PC-3 (cell line): Measurements from ENCODE around the gene KCTD8. TPM values are rescaled to one million over a fixed set of nuclear protein-coding genes. Genes with fewer than 3 reads are reported as not detected.

Source experiments
- ATAC-seq: fragments of 200-7000 bp; cut with Tn5 transposase; 2 replicates; pipeline ENCODE4 v1.9.1; 2020; ENCODE audit warnings: mild to moderate bottlenecking, moderate library complexity
- BruUV-seq: library from RNA; stranded (reverse); fragments of 400-500 nt; replicated peaks from 2 replicates; lab custom pipeline; 2021; lab: Mats Ljungman, UMichigan
- CTCF ChIA-PET: fragments of 300-600 bp; sonication (Branson Sonifier 250); formaldehyde crosslinking; loops from one replicate; lab custom pipeline; 2022; ENCODE audit warnings: antibody characterized with exemption; lab: Charles Lee
- POLR2A ChIA-PET: fragments of 300-600 bp; sonication (Branson Sonifier 250); formaldehyde crosslinking; loops from one replicate; lab custom pipeline; 2022; ENCODE audit warnings: antibody characterized with exemption; ENCODE audit not compliant: unreplicated experiment; lab: Charles Lee
- DNase-seq: peaks from one replicate; pipeline ENCODE4 v3.0.0-alpha.2; 2015
- H2AFZ ChIP-seq: fragments of 300-600 bp; sonication (generic); 2 replicates; pipeline ENCODE4 v1.6.0; 2016; ENCODE audit warnings: antibody characterized with exemption, low read length
- H3F3A ChIP-seq: fragments of 300-600 bp; sonication (generic); one replicate; pipeline ENCODE4 v1.6.0; 2017; ENCODE audit warnings: antibody characterized with exemption, low read length, control low read depth, mild to moderate bottlenecking; ENCODE audit not compliant: unreplicated experiment
- H3K27ac ChIP-seq: fragments of 300-600 bp; sonication (generic); 2 replicates; pipeline ENCODE4 v1.5.1; 2016; ENCODE audit warnings: mild to moderate bottlenecking, low read length
- H3K27me3 ChIP-seq: fragments of 300-600 bp; sonication (generic); 2 replicates; pipeline ENCODE4 v1.6.1; 2016; ENCODE audit warnings: low read length, mixed read lengths
- H3K36me3 ChIP-seq: fragments of 300-600 bp; sonication (generic); 2 replicates; pipeline ENCODE4 v1.6.1; 2016; ENCODE audit warnings: low read depth, mixed run types, low read length, mixed read lengths
- H3K4me1 ChIP-seq: fragments of 300-600 bp; sonication (generic); 2 replicates; pipeline ENCODE4 v1.5.1; 2016; ENCODE audit warnings: low read length; ENCODE audit not compliant: insufficient read depth
- H3K4me2 ChIP-seq: fragments of 300-600 bp; sonication (generic); 2 replicates; pipeline ENCODE4 v1.6.0; 2016; ENCODE audit warnings: low read length
- H3K4me3 ChIP-seq: fragments of 300-600 bp; sonication (generic); 2 replicates; pipeline ENCODE4 v1.5.1; 2016; ENCODE audit warnings: mild to moderate bottlenecking, low read length, mixed read lengths
- H3K79me2 ChIP-seq: fragments of 300-600 bp; sonication (generic); 2 replicates; pipeline ENCODE4 v1.6.1; 2017; ENCODE audit warnings: low read length, mixed read lengths
- H3K9ac ChIP-seq: fragments of 300-600 bp; sonication (generic); 2 replicates; pipeline ENCODE4 v1.6.0; 2016; ENCODE audit warnings: mild to moderate bottlenecking, low read length
- H3K9me2 ChIP-seq: fragments of 300-600 bp; sonication (generic); replicated peaks from 2 replicates; pipeline ENCODE4 v1.6.1; 2016; ENCODE audit warnings: mixed run types, low read length, mixed read lengths
- H3K9me3 ChIP-seq: fragments of 300-600 bp; sonication (generic); 2 replicates; pipeline ENCODE4 v1.6.1; 2016; ENCODE audit warnings: low read length, mixed read lengths
- H4K20me1 ChIP-seq: fragments of 300-600 bp; sonication (generic); 2 replicates; pipeline ENCODE4 v1.6.1; 2016; ENCODE audit warnings: low read length, mixed read lengths
- EZH2 ChIP-seq: fragments of 300-600 bp; sonication (generic); IDR thresholded peaks from one replicate; pipeline ENCODE4 v1.6.1; 2017; ENCODE audit warnings: antibody characterized with exemption, mild to moderate bottlenecking, low read length; ENCODE audit not compliant: unreplicated experiment
- EZH2phosphoT487 ChIP-seq: fragments of 300-600 bp; sonication (generic); IDR thresholded peaks from 2 replicates; pipeline ENCODE4 v1.6.1; 2018; ENCODE audit warnings: mild to moderate bottlenecking, antibody characterized with exemption, low read length, borderline replicate concordance
- intact Hi-C: fragments of 100-400 bp; cut with micrococcal nuclease; formaldehyde crosslinking; loops from 2 replicates; pipeline ENCODE4 v1.9.0; 2023
- total RNA-seq: library from RNA; depleted of rRNA; stranded (reverse); fragments of >200 nt; gene quantifications from 2 replicates; pipeline ENCODE4 v1.2.3, GENCODE V29; 2014
- TF ChIP-seq, protein P1 (sequence below): fragments of 300-600 bp; sonication (generic); conservative IDR thresholded peaks from 2 replicates; pipeline ENCODE4 v1.5.1; 2017; ENCODE audit warnings: antibody characterized with exemption, low read depth, mild to moderate bottlenecking, low read length

The KCTD8 gene
- total RNA-seq, 1 experiment from 2014 or later: not detected

GRCh38 chr4:44161756-44162155 is 286.9 kb downstream of the KCTD8 start:
- no peaks in the 10 kb centered on the region for H4K20me1 ChIP-seq
- H3K79me2 ChIP-seq: no peaks in the 10 kb centered on the region
- no peak overlapping the region for H3K4me2 ChIP-seq
- no TSS peak for BruUV-seq
- intact Hi-C loops: no loop called here
- no peak for ATAC-seq
- CTCF ChIA-PET: no interaction called here
- no peaks in the 10 kb centered on the region for H3F3A ChIP-seq
- no peak overlapping the region for H3K9ac ChIP-seq
- no peaks in the 10 kb centered on the region for H3K9me2 ChIP-seq
- no peak for DNase-seq
- TF ChIP-seq EZH2 (no peak), EZH2phosphoT487 (no peak)
- TF ChIP-seq, protein P1, sequence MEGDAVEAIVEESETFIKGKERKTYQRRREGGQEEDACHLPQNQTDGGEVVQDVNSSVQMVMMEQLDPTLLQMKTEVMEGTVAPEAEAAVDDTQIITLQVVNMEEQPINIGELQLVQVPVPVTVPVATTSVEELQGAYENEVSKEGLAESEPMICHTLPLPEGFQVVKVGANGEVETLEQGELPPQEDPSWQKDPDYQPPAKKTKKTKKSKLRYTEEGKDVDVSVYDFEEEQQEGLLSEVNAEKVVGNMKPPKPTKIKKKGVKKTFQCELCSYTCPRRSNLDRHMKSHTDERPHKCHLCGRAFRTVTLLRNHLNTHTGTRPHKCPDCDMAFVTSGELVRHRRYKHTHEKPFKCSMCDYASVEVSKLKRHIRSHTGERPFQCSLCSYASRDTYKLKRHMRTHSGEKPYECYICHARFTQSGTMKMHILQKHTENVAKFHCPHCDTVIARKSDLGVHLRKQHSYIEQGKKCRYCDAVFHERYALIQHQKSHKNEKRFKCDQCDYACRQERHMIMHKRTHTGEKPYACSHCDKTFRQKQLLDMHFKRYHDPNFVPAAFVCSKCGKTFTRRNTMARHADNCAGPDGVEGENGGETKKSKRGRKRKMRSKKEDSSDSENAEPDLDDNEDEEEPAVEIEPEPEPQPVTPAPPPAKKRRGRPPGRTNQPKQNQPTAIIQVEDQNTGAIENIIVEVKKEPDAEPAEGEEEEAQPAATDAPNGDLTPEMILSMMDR: no peak
- H3K27ac ChIP-seq: no peak overlapping the region
- POLR2A ChIA-PET: no interaction called here
- no peak overlapping the region for H3K4me3 ChIP-seq
- no peaks in the 10 kb centered on the region for H3K9me3 ChIP-seq
- H3K36me3 ChIP-seq: no peaks in the 10 kb centered on the region
- no peaks in the 10 kb centered on the region for H3K27me3 ChIP-seq
- no peak overlapping the region for H2AFZ ChIP-seq
- peaks cover 23% of the 10 kb centered on the region for H3K4me1 ChIP-seq

- Histone ChIP-seq H3K4me2 (no peak overlapping the region), H2AFZ (no peak overlapping the region), H3K27ac (no peak overlapping the region), H4K20me1 (no peaks in the 10 kb centered on the region), H3K4me1 (peaks cover 27% of the 10 kb centered on the region), H3K79me2 (no peaks in the 10 kb centered on the region), H3K9ac (no peak overlapping the region), H3K4me3 (no peak overlapping the region), H3K36me3 (no peaks in the 10 kb centered on the region), H3K9me2 (no peaks in the 10 kb centered on the region), H3K9me3 (no peaks in the 10 kb centered on the region), H3F3A (no peaks in the 10 kb centered on the region), H3K27me3 (no peaks in the 10 kb centered on the region)
- ChIA-PET POLR2A (no interaction called here), CTCF (no interaction called here)
- intact Hi-C loops: no loop called here
- DNase-seq (no peak), ATAC-seq (no peak)
- TF ChIP-seq EZH2: no peak
- TF ChIP-seq, protein P1: no peak
- no peak for TF ChIP-seq EZH2phosphoT487
- BruUV-seq: no TSS peak
Observed at GRCh38 chr4:44160776-44161367, 287.7 kb downstream of the KCTD8 start.

DNA sequence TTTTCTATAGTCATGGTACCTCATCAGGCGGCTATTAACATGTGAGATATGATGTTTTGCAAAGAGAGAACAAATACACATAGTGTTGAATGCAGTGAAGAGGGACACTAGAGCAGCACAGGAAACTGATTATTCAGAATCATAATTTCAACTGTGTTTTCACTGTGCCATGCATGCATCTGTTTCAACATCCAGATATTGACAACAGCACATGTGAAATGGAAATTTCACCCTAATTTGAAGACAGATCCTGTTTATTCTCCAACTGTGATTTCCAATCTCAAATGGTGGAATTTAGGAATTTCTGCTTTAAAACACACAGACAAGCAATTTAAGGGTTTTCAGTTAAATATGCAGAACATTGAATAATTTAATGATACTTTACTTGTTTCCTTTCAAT is 288.6 kb downstream of the KCTD8 start:
- TF ChIP-seq, protein P1: no peak
- TF ChIP-seq EZH2phosphoT487 (no peak), EZH2 (no peak)
- no peak for ATAC-seq
- intact Hi-C loops: loop anchor here (5.0 to 10.0 kb wide), 3 partner anchors 225 to 1028 kb away; no protein-coding TSS in a partner anchor
- Histone ChIP-seq H3K9ac (no peak overlapping the region), H3F3A (no peaks in the 10 kb centered on the region), H3K4me1 (peaks cover 27% of the 10 kb centered on the region), H3K27ac (no peak overlapping the region), H4K20me1 (no peaks in the 10 kb centered on the region), H3K9me3 (no peaks in the 10 kb centered on the region), H3K4me2 (no peak overlapping the region), H3K27me3 (no peaks in the 10 kb centered on the region), H3K4me3 (no peak overlapping the region), H3K79me2 (no peaks in the 10 kb centered on the region), H2AFZ (no peak overlapping the region), H3K36me3 (no peaks in the 10 kb centered on the region), H3K9me2 (no peaks in the 10 kb centered on the region)
- no TSS peak for BruUV-seq
- ChIA-PET POLR2A (no interaction called here), CTCF (no interaction called here)
- no peak for DNase-seq
